Astrocyte of the hippocampus (primary cell): Measurements from ENCODE around the gene EBLN1.

Experiments used
- DNase-seq: peaks from one replicate; pipeline ENCODE4 v3.0.0; 2011; ENCODE audit warnings: low read depth, low spot score

EBLN1 gene

DNA sequence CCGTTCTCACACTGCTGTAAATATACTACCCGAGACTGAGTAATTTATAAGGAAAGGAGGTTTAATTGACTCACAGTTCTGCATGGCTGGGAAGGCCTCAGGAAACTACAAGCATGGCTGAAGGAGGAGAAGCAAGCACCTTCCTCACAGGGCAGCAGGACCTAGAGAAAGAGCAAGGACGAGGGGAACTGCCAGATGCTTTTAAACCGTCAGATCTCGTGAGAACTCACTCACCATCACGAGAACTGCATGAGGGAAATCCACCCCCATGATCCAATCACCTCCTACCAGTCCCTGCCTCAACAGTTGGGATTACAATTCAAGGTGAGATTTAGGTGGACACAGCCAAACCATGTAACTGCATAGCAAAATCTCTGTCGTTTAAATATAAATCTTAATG lies at the start of gene EBLN1:
EBLN1 (minus strand) TSS at position 174 of the 400 bp plus-strand sequence. CDS start 8,032 bp downstream, outside the sequence.
- DNase-seq, result no peak

- DNase-seq, result no peak
Observed at GRCh38 chr10:22265839-22266537, 48.2 kb upstream of the EBLN1 start.

- no peak for DNase-seq
Observed at GRCh38 chr10:22263106-22263505, 45.3 kb upstream of the EBLN1 start.

DNA sequence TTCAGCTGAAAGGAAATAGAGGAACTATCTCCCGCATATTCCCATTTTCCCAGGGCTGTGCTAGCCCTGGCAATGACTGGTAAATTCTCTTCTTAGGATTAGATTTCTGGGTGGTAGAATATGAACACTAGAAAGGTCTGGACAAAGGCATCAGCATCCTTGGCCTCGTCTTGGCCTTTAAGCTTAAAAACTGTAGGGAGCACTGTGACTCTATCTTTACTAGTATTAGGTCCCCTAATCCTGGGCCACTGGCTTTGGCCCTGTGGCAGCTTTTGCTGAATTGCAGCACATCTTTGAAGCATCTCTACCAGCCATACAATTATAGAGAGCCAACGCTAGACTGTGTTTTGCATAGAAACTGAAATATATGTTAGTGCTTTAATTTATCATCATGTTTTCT lies 41.5 kb upstream of the EBLN1 start:
- peak; percentile 4 for DNase-seq

DNA sequence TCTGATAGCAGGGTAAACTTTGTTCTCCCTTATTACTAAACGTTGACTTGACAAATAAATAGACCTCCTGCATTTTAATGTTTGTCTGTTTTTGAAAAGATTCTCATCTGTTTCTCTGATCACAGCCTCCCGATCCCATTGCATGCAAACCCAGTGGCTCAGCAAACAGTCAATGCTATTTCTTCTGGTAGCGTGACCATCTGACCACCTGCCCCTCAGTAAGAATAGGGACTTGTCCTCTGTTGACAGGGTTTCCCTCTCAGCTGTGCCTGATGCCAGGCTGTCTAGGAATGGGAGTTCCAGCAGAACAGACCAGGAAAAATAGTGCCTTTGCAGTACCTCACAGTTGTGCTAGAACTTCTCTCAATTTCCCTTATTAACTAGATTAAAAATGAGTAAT lies 40.7 kb upstream of the EBLN1 start:
- no peak for DNase-seq

DNA sequence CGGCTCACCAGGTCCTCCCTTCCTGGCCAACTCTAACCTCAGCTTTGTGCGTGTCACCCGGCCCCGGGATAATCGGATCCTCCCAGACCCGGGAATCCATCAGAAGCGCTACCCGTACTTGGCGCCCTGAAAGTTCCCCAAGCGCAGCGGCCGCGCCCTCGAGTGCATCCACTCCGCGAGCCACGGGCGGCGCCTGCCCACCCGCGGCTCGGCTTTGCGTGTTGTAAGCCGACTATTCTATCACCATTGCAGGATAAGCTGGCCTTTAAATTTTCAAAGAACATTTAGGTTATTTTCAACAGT lies 35.7 kb upstream of the EBLN1 start:
- no peak for DNase-seq

DNA sequence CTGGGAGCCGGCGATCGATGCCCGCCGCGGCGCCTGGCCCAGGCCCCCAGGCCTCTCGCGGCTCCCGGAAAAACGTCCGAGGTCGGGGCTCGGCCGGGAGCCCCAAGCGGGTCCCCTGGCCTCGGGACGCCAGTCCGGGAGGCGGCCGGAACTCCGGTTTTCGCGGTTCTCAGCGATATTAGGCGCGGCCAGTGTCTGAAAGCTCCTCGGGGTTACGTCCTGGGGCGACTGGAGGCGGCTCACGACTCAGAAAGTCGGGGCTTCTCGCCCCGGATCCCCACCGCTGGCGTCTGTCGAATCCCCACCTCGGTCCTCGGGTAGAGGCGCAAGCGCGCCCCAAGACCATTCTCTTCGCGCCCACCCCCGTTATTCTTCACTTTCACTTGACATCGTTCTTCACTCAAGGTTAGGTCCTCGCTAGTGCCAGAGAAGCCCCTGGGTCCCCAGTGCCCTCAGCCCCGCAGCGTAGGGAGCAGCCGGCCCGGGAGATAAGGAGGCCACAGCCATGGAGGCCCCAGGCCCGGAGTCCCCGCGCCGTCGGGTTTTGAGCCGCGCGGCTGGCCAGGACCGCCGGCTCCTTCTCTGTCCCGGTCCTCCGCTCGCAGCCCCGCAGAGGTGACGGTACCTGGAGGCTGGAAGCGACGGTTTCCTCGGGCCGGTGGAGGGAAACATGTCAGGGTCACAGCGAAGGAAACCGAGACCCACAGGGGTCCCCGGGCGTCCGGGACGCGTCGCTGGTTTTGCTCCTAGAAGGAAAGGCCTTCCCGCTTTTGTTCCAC lies 35.2 kb upstream of the EBLN1 start:
- DNase-seq, result peak; percentile 49

DNA sequence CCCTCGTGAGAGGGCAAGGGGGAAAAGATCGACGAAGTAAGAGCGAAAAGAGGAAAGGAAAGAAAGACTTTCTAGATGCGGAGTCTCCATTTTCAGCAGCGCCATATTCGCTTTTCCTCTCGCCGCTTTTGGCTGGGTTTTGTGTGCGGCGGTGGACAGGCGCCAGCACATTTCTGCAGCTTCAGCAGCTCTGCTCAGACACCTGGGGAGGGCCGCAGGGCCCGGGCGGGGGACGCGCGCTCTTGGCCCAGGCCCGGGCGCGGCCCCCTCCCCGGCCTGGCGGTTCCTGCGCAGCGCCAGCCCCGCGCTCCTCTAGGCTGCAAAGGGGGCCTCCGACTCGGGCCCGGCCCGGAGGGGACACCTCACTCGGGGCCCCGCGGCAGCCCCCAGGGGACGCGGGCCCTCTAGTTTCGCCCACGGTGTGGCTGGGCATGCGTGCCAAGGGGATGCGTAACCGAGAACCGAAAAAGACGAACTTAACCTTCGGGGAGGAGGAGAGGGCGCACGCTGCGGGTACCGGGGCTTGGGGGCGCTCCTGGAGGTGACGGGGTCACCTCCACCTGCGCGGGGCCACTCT lies 34.5 kb upstream of the EBLN1 start:
- peak; percentile 84 for DNase-seq

GRCh38 chr10:22251751-22252223 lies 34.0 kb upstream of the EBLN1 start:
- peak; percentile 73 for DNase-seq

DNA sequence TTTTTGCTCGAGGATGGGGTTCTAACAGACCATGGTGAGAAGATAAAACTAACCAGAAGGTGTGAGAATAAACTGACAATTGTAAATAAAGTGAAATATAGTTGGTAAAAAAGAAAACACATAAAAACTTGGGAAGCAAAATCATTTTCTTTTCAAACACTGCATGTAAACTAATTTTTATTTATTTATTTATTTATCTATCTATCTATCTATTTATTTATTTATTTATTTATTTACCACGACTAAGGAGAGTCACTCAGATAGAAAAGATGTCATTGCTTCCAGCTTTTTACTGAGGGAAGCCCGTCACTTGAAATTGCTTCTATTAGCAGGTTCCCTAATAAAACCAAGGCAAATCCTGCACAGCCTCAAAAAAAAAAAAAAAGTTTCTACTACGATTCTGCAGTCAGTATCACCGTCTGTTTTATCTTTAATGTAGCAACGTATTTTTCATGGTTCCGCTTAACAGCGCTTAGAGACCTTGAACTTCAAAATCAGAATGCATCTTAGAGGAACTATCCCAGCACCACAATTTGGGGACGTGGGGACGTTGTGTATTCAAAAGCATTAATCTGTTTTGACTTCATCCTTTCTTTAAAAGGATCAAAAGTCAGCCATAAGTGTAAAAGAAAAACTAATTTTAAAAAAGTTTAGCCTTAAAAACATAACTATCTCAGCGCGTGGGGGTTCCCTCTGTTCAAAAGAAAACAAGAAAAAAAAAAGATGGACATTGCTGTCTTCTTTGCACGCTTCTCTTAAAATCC lies 33.3 kb upstream of the EBLN1 start:
- peak; percentile 26 for DNase-seq

DNA sequence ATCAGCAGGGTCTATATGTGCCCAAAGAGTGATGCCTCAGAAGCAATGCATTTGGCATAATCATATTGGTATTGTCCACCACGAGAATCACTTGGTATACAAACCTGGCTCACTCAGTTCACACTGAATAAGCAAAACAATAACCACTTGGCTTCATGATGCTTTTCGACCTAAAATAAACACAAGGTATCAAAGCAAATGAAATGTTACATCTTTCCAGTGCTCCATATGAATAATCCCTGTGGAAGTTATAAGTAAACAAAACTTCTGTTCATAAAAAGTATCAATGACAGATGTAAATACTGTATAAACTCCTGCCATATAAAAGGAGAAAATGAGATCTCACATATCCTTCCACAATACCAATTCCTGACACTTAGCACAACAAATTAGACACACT lies 29.8 kb upstream of the EBLN1 start:
- DNase-seq, result no peak

DNA sequence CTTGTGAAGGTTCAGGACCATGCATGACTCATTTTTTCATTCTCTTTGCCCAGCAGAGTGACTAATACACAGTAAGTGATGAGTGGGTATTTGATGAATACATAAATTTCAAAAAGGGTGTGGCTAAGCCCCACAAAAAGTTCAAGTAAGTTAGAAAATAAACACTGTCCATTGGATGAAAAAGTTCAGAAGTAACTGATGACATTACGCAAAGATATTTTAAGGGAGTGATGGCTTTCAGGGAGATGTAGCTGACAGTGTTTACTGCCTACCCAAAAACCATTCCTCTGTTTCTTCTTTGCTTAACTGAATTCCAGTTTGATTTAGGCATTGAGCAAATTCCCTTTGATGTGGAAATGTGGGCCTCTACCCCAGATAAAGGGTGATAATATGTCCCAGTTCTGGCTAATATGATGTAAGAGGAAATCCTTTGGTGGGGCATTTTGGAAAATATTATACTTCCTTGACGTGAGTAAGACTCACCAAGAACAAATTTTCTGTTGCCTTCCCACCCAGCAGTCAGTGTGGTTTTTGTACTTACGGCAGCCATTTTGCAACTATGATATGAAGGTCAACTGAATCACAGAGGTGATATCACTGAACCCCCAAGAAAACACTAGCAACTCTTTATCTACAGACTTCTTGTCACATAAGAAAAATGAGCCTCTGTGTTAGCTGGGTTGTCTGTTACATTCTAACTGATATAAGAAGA lies 29.0 kb upstream of the EBLN1 start:
- peak; percentile 63 for DNase-seq

- peak; percentile 66 for DNase-seq
Observed at GRCh38 chr10:22245567-22245966, 27.8 kb upstream of the EBLN1 start.

GRCh38 chr10:22244855-22245254 lies 27.0 kb upstream of the EBLN1 start:
- DNase-seq, result no peak

GRCh38 chr10:22244001-22244400 lies 26.2 kb upstream of the EBLN1 start:
- no peak for DNase-seq

DNA sequence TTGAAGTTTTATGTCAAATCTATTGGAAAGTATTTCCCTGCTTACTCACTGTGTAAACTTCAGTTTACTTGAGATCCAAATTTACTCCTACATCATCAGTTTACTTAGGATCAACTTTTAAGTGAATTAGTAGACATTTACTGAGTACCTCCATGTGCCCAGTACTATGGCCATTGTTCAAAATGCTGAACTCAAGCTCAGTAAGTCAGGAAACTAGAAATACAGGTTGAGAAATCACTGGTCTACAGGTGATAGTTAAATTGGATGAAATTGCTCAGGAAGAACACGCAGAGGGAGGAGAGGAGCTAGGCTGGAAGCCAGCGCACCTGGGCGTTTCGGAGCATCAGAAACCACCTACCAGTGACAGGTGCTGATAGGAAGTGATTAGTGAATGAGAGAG lies 25.5 kb upstream of the EBLN1 start:
- no peak for DNase-seq

GRCh38 chr10:22231260-22231659 lies 13.4 kb upstream of the EBLN1 start:
- DNase-seq, result no peak

DNA sequence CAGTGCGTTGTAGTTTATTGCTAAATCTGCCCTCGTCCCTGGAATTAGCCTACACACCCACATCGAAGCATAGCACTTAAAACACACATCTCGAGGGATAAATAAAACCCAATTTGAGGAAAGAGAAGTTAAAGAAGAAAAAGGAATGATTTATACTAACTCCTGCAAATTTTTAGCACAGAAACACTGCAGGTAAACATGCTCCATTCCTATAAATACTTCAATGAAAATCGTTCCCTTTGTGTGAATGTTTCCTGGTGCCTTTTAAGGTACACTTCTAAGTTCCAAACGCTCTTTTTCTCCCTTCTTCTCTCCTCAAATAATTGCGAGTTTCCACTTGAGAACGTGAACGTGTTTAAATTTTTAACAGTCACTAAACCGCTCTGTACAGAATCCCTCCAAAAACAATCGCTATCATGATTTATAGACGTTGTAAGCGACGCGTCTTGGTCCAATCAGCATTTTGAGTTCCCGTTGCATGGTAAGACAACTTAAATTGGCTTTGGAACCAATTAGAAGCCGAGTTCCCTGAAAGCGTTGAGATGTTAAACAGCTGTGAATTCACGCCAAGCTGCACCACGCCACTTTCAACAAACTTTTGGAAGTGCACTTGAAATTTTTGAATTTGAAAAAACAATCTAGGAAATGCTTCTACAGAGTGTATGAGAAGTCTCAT lies 12.5 kb upstream of the EBLN1 start:
- DNase-seq, result peak; percentile 56

DNA sequence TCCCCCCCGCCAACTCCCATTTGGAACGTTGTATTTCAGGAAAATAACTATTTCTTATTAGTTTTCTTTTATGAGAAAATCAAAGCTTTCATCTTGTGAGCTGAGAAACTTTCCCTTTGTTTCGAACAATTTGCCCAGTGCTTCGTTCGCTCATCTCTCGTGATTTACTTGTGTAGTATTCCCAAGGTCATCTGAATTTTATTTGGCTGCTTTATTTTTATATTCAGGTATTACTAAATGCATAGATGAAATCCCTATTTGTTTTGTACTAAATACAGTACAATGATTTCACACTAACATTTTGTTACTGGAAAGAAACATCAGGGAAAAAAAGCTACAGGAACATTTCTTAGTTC lies 12.0 kb upstream of the EBLN1 start:
- no peak for DNase-seq

DNA sequence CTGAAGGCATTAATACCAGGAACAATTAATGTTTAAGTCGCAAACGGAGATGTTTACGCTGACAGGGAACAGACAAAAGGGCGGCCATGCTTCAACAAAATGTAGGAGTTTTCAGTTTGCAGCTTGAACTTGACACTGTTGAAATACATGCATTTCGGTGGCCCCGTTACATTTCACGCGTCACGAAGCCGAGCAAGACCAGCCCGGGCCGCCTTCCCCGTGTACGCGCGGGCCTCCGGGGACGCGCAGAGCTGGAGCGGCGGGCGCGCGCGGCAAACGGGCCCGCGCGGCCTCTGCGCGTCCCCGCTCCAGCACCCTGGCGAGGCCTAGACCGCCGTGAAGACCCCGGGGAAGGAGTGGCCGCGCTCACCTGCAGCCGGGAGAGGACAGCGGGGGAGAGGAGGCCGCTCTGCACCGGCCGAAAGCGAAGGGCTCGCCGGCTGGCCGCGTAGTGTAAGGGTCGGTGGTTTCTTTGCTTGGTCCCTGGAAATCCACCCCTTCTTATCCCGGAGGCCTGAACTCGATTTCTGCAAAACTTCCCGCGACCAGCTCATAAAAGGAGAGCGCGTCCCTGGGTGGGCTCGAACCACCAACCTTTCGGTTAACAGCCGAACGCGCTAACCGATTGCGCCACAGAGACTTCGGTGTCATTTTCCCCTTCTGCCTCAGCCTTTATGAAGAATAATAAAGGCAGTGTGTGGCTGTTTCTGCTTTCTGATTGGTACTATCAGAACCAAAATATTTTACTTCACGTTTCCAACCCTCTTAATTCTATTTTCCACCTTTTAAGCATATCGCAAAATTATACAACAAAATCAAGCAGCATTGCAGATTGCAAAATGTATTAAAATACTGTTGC lies 11.4 kb upstream of the EBLN1 start:
- peak; percentile 95 for DNase-seq
